HCT116 (cell line): ENCODE results near the gene PPP1R1A.

Experiments used
- CTCF ChIP-seq, 3 experiments: fragments of 200-600 bp in 1 of 3; sonication (generic) in 1 of 3; IDR thresholded peaks in 2 of 3; conservative IDR thresholded peaks in 1 of 3; 2 replicates each; pipeline ENCODE4 v1.5.1; 2012 to 2017; ENCODE audit warnings: low read depth in 2 of 3, low read length in 2 of 3, antibody characterized with exemption in 1 of 3, borderline replicate concordance in 1 of 3, control low read depth in 1 of 3, mild to moderate bottlenecking in 1 of 3, mixed read lengths in 1 of 3, mixed run types in 1 of 3, moderate library complexity in 1 of 3; ENCODE audit not compliant: insufficient read depth in 1 of 3
- EGR1 ChIP-seq: IDR thresholded peaks from 2 replicates; pipeline ENCODE4 v1.6.1; 2012; ENCODE audit warnings: low read depth
- EZH2 ChIP-seq: fragments of 200-600 bp; sonication (generic); IDR thresholded peaks from 2 replicates; pipeline ENCODE4 v1.6.1; 2017; ENCODE audit warnings: antibody characterized with exemption, mixed run types
- FOSL1 ChIP-seq: IDR thresholded peaks from 2 replicates; pipeline ENCODE4 v1.6.1; 2012; ENCODE audit warnings: low read depth
- MAX ChIP-seq: IDR thresholded peaks from 2 replicates; pipeline ENCODE4 v1.6.1; 2012
- POLR2A ChIP-seq: IDR thresholded peaks from 2 replicates; pipeline ENCODE4 v1.7.0; 2011; ENCODE audit warnings: borderline replicate concordance; ENCODE audit not compliant: insufficient read depth, insufficient read length; ENCODE audit errors: extremely low read depth
- POLR2AphosphoS5 ChIP-seq: IDR thresholded peaks from 2 replicates; pipeline ENCODE4 v1.6.1; 2011; ENCODE audit warnings: mild to moderate bottlenecking, low read depth, low read length, moderate library complexity
- SP1 ChIP-seq: IDR thresholded peaks from 2 replicates; pipeline ENCODE4 v1.6.1; 2012; ENCODE audit warnings: low read depth
- SRF ChIP-seq: IDR thresholded peaks from 2 replicates; pipeline ENCODE4 v1.6.1; 2012; ENCODE audit warnings: low read depth
- TCF7L2 ChIP-seq: IDR thresholded peaks from 2 replicates; pipeline ENCODE4 v1.7.0; 2011; ENCODE audit warnings: borderline replicate concordance, inconsistent platforms; ENCODE audit not compliant: insufficient read depth, insufficient read length; ENCODE audit errors: extremely low read depth
- ZBTB33 ChIP-seq: IDR thresholded peaks from 2 replicates; pipeline ENCODE4 v1.6.1; 2011; ENCODE audit warnings: mild to moderate bottlenecking, low read length, moderate library complexity; ENCODE audit not compliant: insufficient replicate concordance; ENCODE audit errors: extremely low read depth
- ZNF274 ChIP-seq: fragments of 200-500 bp; sonication (Bioruptor generic); IDR thresholded peaks from 2 replicates; pipeline ENCODE4 v1.6.1; 2014; ENCODE audit warnings: mild to moderate bottlenecking, low read depth, low read length, inconsistent platforms
- TF ChIP-seq, protein P1 (sequence below): IDR thresholded peaks from 2 replicates; pipeline ENCODE4 v1.6.1; 2012; ENCODE audit warnings: low read depth

GRCh38 chr12:54579258-54579657, 9.2 kb downstream of the PPP1R1A start:
- no peak for TF ChIP-seq POLR2A
- no peak for TF ChIP-seq CTCF (IDR thresholded peaks at IDR 0.05 in 2 of 3, conservative IDR thresholded peaks at IDR 0.05 in 1 of 3; ENCODE audit: borderline replicate concordance in 1 of 3, insufficient read depth in 1 of 3, low read depth in 2 of 3, low read length in 2 of 3)
- TF ChIP-seq SRF, result no peak
- no peak for TF ChIP-seq POLR2AphosphoS5
- TF ChIP-seq, protein P1, sequence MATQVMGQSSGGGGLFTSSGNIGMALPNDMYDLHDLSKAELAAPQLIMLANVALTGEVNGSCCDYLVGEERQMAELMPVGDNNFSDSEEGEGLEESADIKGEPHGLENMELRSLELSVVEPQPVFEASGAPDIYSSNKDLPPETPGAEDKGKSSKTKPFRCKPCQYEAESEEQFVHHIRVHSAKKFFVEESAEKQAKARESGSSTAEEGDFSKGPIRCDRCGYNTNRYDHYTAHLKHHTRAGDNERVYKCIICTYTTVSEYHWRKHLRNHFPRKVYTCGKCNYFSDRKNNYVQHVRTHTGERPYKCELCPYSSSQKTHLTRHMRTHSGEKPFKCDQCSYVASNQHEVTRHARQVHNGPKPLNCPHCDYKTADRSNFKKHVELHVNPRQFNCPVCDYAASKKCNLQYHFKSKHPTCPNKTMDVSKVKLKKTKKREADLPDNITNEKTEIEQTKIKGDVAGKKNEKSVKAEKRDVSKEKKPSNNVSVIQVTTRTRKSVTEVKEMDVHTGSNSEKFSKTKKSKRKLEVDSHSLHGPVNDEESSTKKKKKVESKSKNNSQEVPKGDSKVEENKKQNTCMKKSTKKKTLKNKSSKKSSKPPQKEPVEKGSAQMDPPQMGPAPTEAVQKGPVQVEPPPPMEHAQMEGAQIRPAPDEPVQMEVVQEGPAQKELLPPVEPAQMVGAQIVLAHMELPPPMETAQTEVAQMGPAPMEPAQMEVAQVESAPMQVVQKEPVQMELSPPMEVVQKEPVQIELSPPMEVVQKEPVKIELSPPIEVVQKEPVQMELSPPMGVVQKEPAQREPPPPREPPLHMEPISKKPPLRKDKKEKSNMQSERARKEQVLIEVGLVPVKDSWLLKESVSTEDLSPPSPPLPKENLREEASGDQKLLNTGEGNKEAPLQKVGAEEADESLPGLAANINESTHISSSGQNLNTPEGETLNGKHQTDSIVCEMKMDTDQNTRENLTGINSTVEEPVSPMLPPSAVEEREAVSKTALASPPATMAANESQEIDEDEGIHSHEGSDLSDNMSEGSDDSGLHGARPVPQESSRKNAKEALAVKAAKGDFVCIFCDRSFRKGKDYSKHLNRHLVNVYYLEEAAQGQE, result no peak
- no peak for TF ChIP-seq EZH2
- no peak for TF ChIP-seq SP1
- TF ChIP-seq ZBTB33, result no peak
- no peak for TF ChIP-seq FOSL1
- TF ChIP-seq TCF7L2, result no peak
- TF ChIP-seq MAX, result no peak
- no peak for TF ChIP-seq EGR1
- TF ChIP-seq ZNF274, result no peak
